ENCODE measurements around the gene TBC1D5.

DNA sequence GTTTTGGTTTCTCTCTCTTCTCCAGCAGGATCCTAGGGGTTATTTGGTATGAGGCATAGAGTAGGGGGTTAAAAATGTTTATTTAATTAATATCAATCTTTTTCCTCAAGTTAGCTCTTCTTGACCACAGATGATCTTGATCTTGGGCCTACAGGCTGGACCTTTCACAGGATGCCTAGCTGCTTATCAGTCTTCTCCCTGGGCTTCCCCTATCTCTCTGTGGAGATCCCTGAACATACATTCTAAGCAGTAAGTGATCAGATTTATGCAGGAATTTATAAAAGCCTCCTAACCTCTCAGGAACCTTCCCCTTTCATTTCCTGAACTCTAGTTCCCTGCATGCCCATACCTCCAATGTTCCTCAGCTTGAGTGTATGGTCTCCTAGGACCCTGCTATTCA is 428.3 kb downstream of the TBC1D5 start:
- TF ChIP-seq POLR2A (IDR thresholded peaks at IDR 0.05): no peak
- TF ChIP-seq, protein P1, sequence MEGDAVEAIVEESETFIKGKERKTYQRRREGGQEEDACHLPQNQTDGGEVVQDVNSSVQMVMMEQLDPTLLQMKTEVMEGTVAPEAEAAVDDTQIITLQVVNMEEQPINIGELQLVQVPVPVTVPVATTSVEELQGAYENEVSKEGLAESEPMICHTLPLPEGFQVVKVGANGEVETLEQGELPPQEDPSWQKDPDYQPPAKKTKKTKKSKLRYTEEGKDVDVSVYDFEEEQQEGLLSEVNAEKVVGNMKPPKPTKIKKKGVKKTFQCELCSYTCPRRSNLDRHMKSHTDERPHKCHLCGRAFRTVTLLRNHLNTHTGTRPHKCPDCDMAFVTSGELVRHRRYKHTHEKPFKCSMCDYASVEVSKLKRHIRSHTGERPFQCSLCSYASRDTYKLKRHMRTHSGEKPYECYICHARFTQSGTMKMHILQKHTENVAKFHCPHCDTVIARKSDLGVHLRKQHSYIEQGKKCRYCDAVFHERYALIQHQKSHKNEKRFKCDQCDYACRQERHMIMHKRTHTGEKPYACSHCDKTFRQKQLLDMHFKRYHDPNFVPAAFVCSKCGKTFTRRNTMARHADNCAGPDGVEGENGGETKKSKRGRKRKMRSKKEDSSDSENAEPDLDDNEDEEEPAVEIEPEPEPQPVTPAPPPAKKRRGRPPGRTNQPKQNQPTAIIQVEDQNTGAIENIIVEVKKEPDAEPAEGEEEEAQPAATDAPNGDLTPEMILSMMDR (IDR thresholded peaks at IDR 0.05): no peak
